ENCODE results near the gene ZEB2.

Gene ZEB2

GRCh38 chr2:144343145-144343544 is 176.8 kb downstream of the ZEB2 start:
- no peak for DNase-seq

- DNase-seq = no peak
Measured at GRCh38 chr2:144341538-144341937, 178.4 kb downstream of the ZEB2 start.

- DNase-seq = no peak
Measured at GRCh38 chr2:144339048-144339447, 180.9 kb downstream of the ZEB2 start.

GRCh38 chr2:144334551-144334950 is 185.4 kb downstream of the ZEB2 start:
- no peak for DNase-seq

All from right hindlimb (tissue), 1 donor.